WTC11 (cell line): ENCODE data around the gene TIMM50. TPM values are rescaled to one million over a fixed set of nuclear protein-coding genes. Genes with fewer than 3 reads are reported as not detected.
A peak's percentile ranks its signal among the peaks of the same experiment; 100 is the strongest.

Source experiments
- ATAC-seq: fragments of 200-7000 bp; cut with Tn5 transposase; 2 replicates; pipeline ENCODE4 v1.10.0; 2021; ENCODE audit warnings: mild to moderate bottlenecking, moderate library complexity
- CTCF ChIA-PET: fragments of 300-600 bp; sonication (Branson Sonifier 250); formaldehyde crosslinking; loops from one replicate; lab custom pipeline; 2021; ENCODE audit warnings: antibody characterized with exemption; lab: Charles Lee
- POLR2A ChIA-PET: fragments of 350-600 bp; sonication (Branson Sonifier 250); formaldehyde crosslinking; loops from one replicate; lab custom pipeline; 2021; ENCODE audit warnings: antibody characterized with exemption; lab: Charles Lee
- DNase-seq: peaks from one replicate; pipeline ENCODE4 v3.0.0; 2021; ENCODE audit warnings: low spot score
- H3K27ac Mint-ChIP-seq: 2 replicates; pipeline ENCODE4 v1.8.0; 2021; ENCODE audit warnings: mixed read lengths
- H3K27me3 Mint-ChIP-seq: 2 replicates; pipeline ENCODE4 v1.8.0; 2021; ENCODE audit warnings: low read depth, mild to moderate bottlenecking, moderate library complexity, mixed read lengths
- H3K36me3 Mint-ChIP-seq: 2 replicates; pipeline ENCODE4 v1.8.0; 2021; ENCODE audit warnings: mixed read lengths
- H3K4me1 Mint-ChIP-seq: 2 replicates; pipeline ENCODE4 v1.8.0; 2022; ENCODE audit warnings: mixed read lengths
- H3K4me3 Mint-ChIP-seq: 2 replicates; pipeline ENCODE4 v1.8.0; 2021; ENCODE audit warnings: mild to moderate bottlenecking, moderate library complexity, mixed read lengths
- H3K9me3 Mint-ChIP-seq: 2 replicates; pipeline ENCODE4 v1.8.0; 2021; ENCODE audit warnings: mixed read lengths
- AFF4 ChIP-seq: sonication (generic); formaldehyde crosslinking; IDR thresholded peaks from 2 replicates; pipeline ENCODE4 v1.8.1; 2023; ENCODE audit warnings: mild to moderate bottlenecking, missing genetic modification reagents, borderline replicate concordance
- CREM ChIP-seq: sonication (generic); formaldehyde crosslinking; IDR thresholded peaks from 2 replicates; pipeline ENCODE4 v1.8.1; 2022; ENCODE audit warnings: mild to moderate bottlenecking, missing genetic modification reagents, moderate library complexity
- CTCF ChIP-seq: fragments of 200-600 bp; IDR thresholded peaks from 2 replicates; pipeline ENCODE4 v1.8.0; 2022; ENCODE audit warnings: antibody characterized with exemption
- E2F5 ChIP-seq: sonication (generic); formaldehyde crosslinking; IDR thresholded peaks from 2 replicates; pipeline ENCODE4 v1.8.1; 2022; ENCODE audit warnings: mild to moderate bottlenecking, moderate library complexity, missing genetic modification reagents
- ELF4 ChIP-seq: sonication (generic); formaldehyde crosslinking; IDR thresholded peaks from 2 replicates; pipeline ENCODE4 v1.8.1; 2022; ENCODE audit warnings: low read depth, mild to moderate bottlenecking, moderate library complexity, missing genetic modification reagents
- ETV6 ChIP-seq: sonication (generic); formaldehyde crosslinking; IDR thresholded peaks from 2 replicates; pipeline ENCODE4 v1.8.1; 2022; ENCODE audit warnings: mild to moderate bottlenecking, missing genetic modification reagents
- FOXK1 ChIP-seq: sonication (generic); formaldehyde crosslinking; IDR thresholded peaks from 2 replicates; pipeline ENCODE4 v1.8.0; 2022; ENCODE audit warnings: mild to moderate bottlenecking, moderate library complexity, missing genetic modification reagents
- GABPB1 ChIP-seq: sonication (generic); formaldehyde crosslinking; IDR thresholded peaks from 2 replicates; pipeline ENCODE4 v1.8.1; 2023; ENCODE audit warnings: mild to moderate bottlenecking, missing genetic modification reagents
- HMGXB4 ChIP-seq: sonication (generic); formaldehyde crosslinking; IDR thresholded peaks from 2 replicates; pipeline ENCODE4 v1.8.1; 2023; ENCODE audit warnings: mild to moderate bottlenecking, moderate library complexity, missing genetic modification reagents
- IRF2 ChIP-seq: sonication (generic); formaldehyde crosslinking; IDR thresholded peaks from 2 replicates; pipeline ENCODE4 v1.8.0; 2022; ENCODE audit warnings: low read depth, missing genetic modification reagents, borderline replicate concordance
- JAZF1 ChIP-seq: fragments of 250-450 bp; sonication (Bioruptor Pico); IDR thresholded peaks from 2 replicates; pipeline ENCODE4 v1.9.0; 2021; ENCODE audit warnings: moderate library complexity, mild to moderate bottlenecking, inconsistent platforms
- MAX ChIP-seq: sonication (generic); formaldehyde crosslinking; IDR thresholded peaks from 2 replicates; pipeline ENCODE4 v1.8.0; 2022; ENCODE audit warnings: mild to moderate bottlenecking, missing genetic modification reagents
- NFE2L1 ChIP-seq: sonication (generic); formaldehyde crosslinking; IDR thresholded peaks from 2 replicates; pipeline ENCODE4 v1.8.1; 2023; ENCODE audit warnings: missing genetic modification reagents
- NFYB ChIP-seq: sonication (generic); formaldehyde crosslinking; conservative IDR thresholded peaks from 2 replicates; pipeline ENCODE4 v1.8.0; 2022; ENCODE audit warnings: low read depth, missing genetic modification reagents
- PRDM15 ChIP-seq: sonication (generic); formaldehyde crosslinking; IDR thresholded peaks from 2 replicates; pipeline ENCODE4 v1.8.0; 2022; ENCODE audit warnings: missing genetic modification reagents
- RORB ChIP-seq: fragments of 250-450 bp; sonication (Bioruptor Pico); IDR thresholded peaks from 2 replicates; pipeline ENCODE4 v1.9.0; 2021; ENCODE audit warnings: mild to moderate bottlenecking
- SP1 ChIP-seq: sonication (generic); formaldehyde crosslinking; conservative IDR thresholded peaks from 2 replicates; pipeline ENCODE4 v1.8.1; 2022; ENCODE audit warnings: missing genetic modification reagents
- TEAD1 ChIP-seq: sonication (generic); formaldehyde crosslinking; IDR thresholded peaks from 2 replicates; pipeline ENCODE4 v1.8.0; 2022; ENCODE audit warnings: mild to moderate bottlenecking, missing genetic modification reagents
- ZBTB21 ChIP-seq: sonication (generic); formaldehyde crosslinking; IDR thresholded peaks from 2 replicates; pipeline ENCODE4 v1.8.1; 2023; ENCODE audit warnings: mild to moderate bottlenecking, missing genetic modification reagents, borderline replicate concordance
- ZBTB43 ChIP-seq: sonication (generic); formaldehyde crosslinking; IDR thresholded peaks from 2 replicates; pipeline ENCODE4 v1.8.1; 2023; ENCODE audit warnings: mild to moderate bottlenecking, missing genetic modification reagents
- ZNF121 ChIP-seq: sonication (generic); formaldehyde crosslinking; IDR thresholded peaks from 2 replicates; pipeline ENCODE4 v1.8.0; 2023; ENCODE audit warnings: missing genetic modification reagents
- ZNF317 ChIP-seq: sonication (generic); formaldehyde crosslinking; IDR thresholded peaks from 2 replicates; pipeline ENCODE4 v1.8.1; 2023; ENCODE audit warnings: low read depth, mild to moderate bottlenecking, moderate library complexity, missing genetic modification reagents, borderline replicate concordance
- total RNA-seq: library from RNA; stranded (reverse); gene quantifications from 3 replicates; pipeline ENCODE4 v1.2.3, GENCODE V29; 2021

TIMM50 gene
- total RNA-seq, 1 experiment from 2014 or later = 154 TPM

- H3K4me3 Mint-ChIP-seq = peak within 1 kb of the TSS; percentile 90
Observed at GRCh38 chr19:39539518-39540332, 59.1 kb downstream of the TIMM50 start, which contains the start of gene EID2. TSS of gene EID2 (minus strand) at chr19:39540161. CDS start at chr19:39540079, 82 bp downstream.

More at GRCh38 chr19:39539518-39540332, 59.1 kb downstream of the TIMM50 start, which contains the start of gene EID2:
- Mint-ChIP-seq H3K9me3 (no peaks in the 10 kb centered on the region), H3K27ac (peak within 1 kb of the TSS; percentile 89), H3K4me1 (peaks cover 31% of the 10 kb centered on the region), H3K36me3 (no peaks in the 10 kb centered on the region), H3K27me3 (peaks cover 8% of the 10 kb centered on the region; the same call in 1 of the 2 replicates)
- peak; percentile 83 for ATAC-seq
- TF ChIP-seq CREM (CRISPR knock-in tag) (peak; percentile 77; the same call in 1 of the 2 replicates), ELF4 (CRISPR knock-in tag) (no peak), TEAD1 (no peak), E2F5 (CRISPR knock-in tag) (0 out of 2 replicates have a peak, but pooled peaks have one; percentile 71), FOXK1 (CRISPR knock-in tag) (peak; percentile 31; the same call in 1 of the 2 replicates), IRF2 (CRISPR knock-in tag) (no peak), SP1 (CRISPR knock-in tag) (0 out of 2 replicates have a peak, but pooled peaks have one; percentile 15), HMGXB4 (CRISPR knock-in tag) (peak; percentile 87; the same call in 1 of the 2 replicates), NFYB (CRISPR knock-in tag) (no peak), ZBTB43 (CRISPR knock-in tag) (peak; percentile 53), PRDM15 (no peak), NFE2L1 (CRISPR knock-in tag) (0 out of 2 replicates have a peak, but pooled peaks have one; percentile 22), CTCF (peak; percentile 62), ETV6 (CRISPR knock-in tag) (0 out of 2 replicates have a peak, but pooled peaks have one; percentile 62), ZNF121 (CRISPR knock-in tag) (peak; percentile 9; the same call in 1 of the 2 replicates), GABPB1 (CRISPR knock-in tag) (0 out of 2 replicates have a peak, but pooled peaks have one; percentile 25), ZBTB21 (0 out of 2 replicates have a peak, but pooled peaks have one; percentile 42), JAZF1 (CRISPR knock-in tag) (no peak), MAX (peak; percentile 73; the same call in 1 of the 2 replicates), RORB (CRISPR knock-in tag) (no peak), AFF4 (CRISPR knock-in tag) (no peak), ZNF317 (CRISPR knock-in tag) (peak; percentile 57; the same call in 1 of the 2 replicates)
- POLR2A ChIA-PET = interaction anchor here (1.2 kb wide), 1 partner anchor 20 kb away, joined by 6 read pairs; no protein-coding TSS in a partner anchor
- CTCF ChIA-PET = interaction anchor here (1.0 to 2.8 kb wide), 4 partner anchors 12 to 65 kb away, joined by 3 to 17 read pairs (median 6); no protein-coding TSS in a partner anchor
- DNase-seq = peak; percentile 93
